Chondrocyte (in vitro differentiated cells): ENCODE results near the gene TOMM6. TPM values are rescaled to one million over a fixed set of nuclear protein-coding genes. Genes with fewer than 3 reads are reported as not detected.

Source experiments
- DNase-seq: peaks from one replicate; pipeline ENCODE4 v3.0.0; 2021; ENCODE audit warnings: mixed read lengths, low spot score
- H3K27ac Mint-ChIP-seq: one replicate; pipeline ENCODE4 v1.8.0; 2021; ENCODE audit warnings: mild to moderate bottlenecking, moderate library complexity, mixed read lengths; ENCODE audit not compliant: unreplicated experiment
- H3K27me3 Mint-ChIP-seq: 2 replicates; pipeline ENCODE4 v1.8.0; 2021; ENCODE audit warnings: low read depth, mixed read lengths
- H3K36me3 Mint-ChIP-seq: 2 replicates; pipeline ENCODE4 v1.8.0; 2021; ENCODE audit warnings: low read depth, mixed read lengths
- H3K4me1 Mint-ChIP-seq: 2 replicates; pipeline ENCODE4 v1.8.0; 2021; ENCODE audit warnings: low read depth, mild to moderate bottlenecking, mixed read lengths
- H3K4me3 Mint-ChIP-seq: one replicate; pipeline ENCODE4 v1.8.0; 2021; ENCODE audit warnings: mild to moderate bottlenecking, moderate library complexity, mixed read lengths; ENCODE audit not compliant: unreplicated experiment
- H3K9me3 Mint-ChIP-seq: 2 replicates; pipeline ENCODE4 v1.8.0; 2021; ENCODE audit warnings: low read depth, mixed read lengths
- long read RNA-seq: library from polyadenylated mRNA; stranded (forward); transcript quantifications from one replicate; pipeline ENCODE4 v2.0.0, GENCODE V29; 2021
- total RNA-seq: library from RNA; stranded (reverse); gene quantifications from 3 replicates; pipeline ENCODE4 v1.2.1, GENCODE V29; 2021
- TF ChIP-seq, protein P1 (sequence below): fragments of 200-600 bp; sonication (generic); IDR thresholded peaks from 2 replicates; pipeline ENCODE4 v1.5.0; 2021; ENCODE audit warnings: antibody characterized with exemption, mild to moderate bottlenecking, moderate library complexity

TOMM6 gene
- total RNA-seq, result 96.1 to 129 TPM (median 97.6 TPM) in 3 replicates
- long read RNA-seq, transcript TOMM6-202 (3 exons, 637 nt), result minor isoform, 14 of 37 reads
- long read RNA-seq, transcript TOMM6-201 (3 exons, 595 nt), result major isoform, 22 of 37 reads
- long read RNA-seq, partial matches to known transcripts, result 0 of 37 reads
- long read RNA-seq, other reads (novel, unspliced or antisense), result 1 of 37 reads

DNA sequence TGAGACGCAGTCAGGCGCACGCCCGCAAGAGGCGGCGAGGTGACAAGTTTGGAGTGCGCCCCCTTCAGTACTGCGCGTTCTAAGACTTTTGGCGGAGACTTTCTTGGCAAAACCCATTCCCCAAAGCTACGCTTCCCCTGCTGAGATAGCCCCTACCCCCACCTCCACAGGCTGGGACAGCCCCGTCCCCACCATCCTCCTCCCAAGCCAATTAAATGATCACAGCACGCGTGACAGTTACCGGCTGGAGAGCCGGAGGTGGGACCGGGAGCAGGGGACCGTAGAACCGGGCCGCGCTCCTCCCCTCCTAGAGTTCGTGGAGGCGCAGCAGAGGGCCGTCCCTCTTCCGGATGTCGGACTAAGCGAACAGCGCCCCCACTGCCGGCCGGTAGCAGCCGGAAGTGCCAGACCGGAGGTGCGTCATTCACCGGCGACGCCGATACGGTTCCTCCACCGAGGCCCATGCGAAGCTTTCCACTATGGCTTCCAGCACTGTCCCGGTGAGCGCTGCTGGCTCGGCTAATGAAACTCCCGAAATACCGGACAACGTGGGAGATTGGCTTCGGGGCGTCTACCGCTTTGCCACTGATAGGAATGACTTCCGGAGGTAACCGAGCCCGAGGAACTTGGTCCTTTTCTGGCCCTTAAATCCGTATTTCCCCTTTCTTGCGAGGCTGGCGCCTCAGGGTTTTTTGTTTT, at the start of gene TOMM6:
Gene TOMM6, plus strand, starts transcription at position 476 of the 699 bp plus-strand sequence. Its CDS starts 4 bp downstream, at position 480.
- TF ChIP-seq, protein P1, sequence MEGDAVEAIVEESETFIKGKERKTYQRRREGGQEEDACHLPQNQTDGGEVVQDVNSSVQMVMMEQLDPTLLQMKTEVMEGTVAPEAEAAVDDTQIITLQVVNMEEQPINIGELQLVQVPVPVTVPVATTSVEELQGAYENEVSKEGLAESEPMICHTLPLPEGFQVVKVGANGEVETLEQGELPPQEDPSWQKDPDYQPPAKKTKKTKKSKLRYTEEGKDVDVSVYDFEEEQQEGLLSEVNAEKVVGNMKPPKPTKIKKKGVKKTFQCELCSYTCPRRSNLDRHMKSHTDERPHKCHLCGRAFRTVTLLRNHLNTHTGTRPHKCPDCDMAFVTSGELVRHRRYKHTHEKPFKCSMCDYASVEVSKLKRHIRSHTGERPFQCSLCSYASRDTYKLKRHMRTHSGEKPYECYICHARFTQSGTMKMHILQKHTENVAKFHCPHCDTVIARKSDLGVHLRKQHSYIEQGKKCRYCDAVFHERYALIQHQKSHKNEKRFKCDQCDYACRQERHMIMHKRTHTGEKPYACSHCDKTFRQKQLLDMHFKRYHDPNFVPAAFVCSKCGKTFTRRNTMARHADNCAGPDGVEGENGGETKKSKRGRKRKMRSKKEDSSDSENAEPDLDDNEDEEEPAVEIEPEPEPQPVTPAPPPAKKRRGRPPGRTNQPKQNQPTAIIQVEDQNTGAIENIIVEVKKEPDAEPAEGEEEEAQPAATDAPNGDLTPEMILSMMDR, result peak; percentile 88
- peaks cover 20% of the 10 kb centered on the region for H3K4me1 Mint-ChIP-seq
- H3K4me3 Mint-ChIP-seq, result peak within 1 kb of the TSS; percentile 89
- DNase-seq, result peak; percentile 98
- H3K27me3 Mint-ChIP-seq, result no peaks in the 10 kb centered on the region
- H3K27ac Mint-ChIP-seq, result peak within 1 kb of the TSS; percentile 98
- no peaks in the 10 kb centered on the region for H3K9me3 Mint-ChIP-seq
- peaks cover 3% of the 10 kb centered on the region for H3K36me3 Mint-ChIP-seq

DNA sequence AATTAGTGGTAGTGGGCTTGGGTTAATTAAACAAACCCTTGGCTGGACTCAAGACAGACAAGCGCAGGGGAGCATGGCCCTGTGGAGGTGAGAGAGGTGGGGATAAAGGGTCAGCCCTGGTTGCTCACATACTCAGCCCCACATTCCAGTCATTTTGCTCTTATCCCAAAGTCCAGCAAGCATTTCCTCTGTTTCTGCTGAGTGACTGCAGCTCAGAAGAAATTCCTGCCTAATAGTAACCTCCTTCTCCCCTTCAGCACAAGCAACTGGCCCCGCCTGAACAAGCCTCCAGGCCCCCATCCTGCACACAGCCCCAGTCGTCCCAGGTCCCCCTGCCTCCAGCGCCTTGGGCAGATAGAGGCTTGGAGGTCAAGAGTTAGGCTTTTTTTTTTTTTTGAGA, 48.5 kb upstream of the TOMM6 start:
- H3K4me3 Mint-ChIP-seq, result no peak overlapping the region
- H3K4me1 Mint-ChIP-seq, result peaks cover 13% of the 10 kb centered on the region
- H3K27me3 Mint-ChIP-seq, result peaks cover 2% of the 10 kb centered on the region
- TF ChIP-seq, protein P1, result no peak
- peak overlapping the region; percentile 36 for H3K27ac Mint-ChIP-seq
- no peaks in the 10 kb centered on the region for H3K36me3 Mint-ChIP-seq
- no peaks in the 10 kb centered on the region for H3K9me3 Mint-ChIP-seq
- no peak for DNase-seq

DNA sequence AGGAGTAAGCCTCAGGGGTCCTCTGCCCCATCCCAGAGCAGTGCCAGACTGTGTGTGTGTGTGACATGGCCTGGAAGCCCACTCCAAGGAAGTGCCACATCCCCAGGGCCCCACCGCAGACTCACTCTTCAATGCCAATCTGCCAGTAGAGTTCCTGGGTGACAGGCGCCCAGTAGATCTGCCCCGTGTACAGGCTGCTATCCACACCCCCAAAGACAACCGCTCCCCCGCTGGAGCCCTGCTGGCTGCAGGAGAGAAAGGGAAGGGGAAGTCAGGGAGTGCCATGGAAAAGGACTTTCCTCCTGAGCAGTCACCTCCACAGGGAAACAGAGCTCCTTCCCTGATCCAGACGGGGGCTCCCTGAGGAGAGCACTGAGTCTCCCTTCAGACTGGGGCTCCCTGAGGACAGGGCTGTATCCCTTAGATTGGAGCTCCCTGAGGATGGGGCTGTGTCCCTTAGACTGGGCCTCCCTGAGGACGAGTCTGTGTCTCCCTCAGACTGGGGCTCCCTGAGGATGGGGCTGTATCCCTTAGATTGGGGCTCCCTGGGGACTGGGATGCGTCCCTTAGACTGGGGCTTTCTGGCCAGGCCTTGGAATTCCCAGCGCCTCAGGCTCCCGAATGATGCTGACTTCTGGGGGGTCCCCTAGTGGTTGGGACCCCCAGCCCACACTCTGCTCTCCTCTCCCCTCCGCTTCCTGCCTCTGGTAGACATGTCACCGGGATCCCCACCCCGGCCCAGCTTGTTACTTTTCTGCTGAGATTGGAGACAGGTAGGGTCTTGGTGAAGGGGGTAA, 46.9 kb upstream of the TOMM6 start:
- H3K9me3 Mint-ChIP-seq, result no peaks in the 10 kb centered on the region
- H3K27ac Mint-ChIP-seq, result no peak overlapping the region
- H3K36me3 Mint-ChIP-seq, result no peaks in the 10 kb centered on the region
- no peak overlapping the region for H3K4me3 Mint-ChIP-seq
- H3K4me1 Mint-ChIP-seq, result peaks cover 12% of the 10 kb centered on the region
- H3K27me3 Mint-ChIP-seq, result peaks cover 2% of the 10 kb centered on the region
- TF ChIP-seq, protein P1, result no peak
- no peak for DNase-seq

DNA sequence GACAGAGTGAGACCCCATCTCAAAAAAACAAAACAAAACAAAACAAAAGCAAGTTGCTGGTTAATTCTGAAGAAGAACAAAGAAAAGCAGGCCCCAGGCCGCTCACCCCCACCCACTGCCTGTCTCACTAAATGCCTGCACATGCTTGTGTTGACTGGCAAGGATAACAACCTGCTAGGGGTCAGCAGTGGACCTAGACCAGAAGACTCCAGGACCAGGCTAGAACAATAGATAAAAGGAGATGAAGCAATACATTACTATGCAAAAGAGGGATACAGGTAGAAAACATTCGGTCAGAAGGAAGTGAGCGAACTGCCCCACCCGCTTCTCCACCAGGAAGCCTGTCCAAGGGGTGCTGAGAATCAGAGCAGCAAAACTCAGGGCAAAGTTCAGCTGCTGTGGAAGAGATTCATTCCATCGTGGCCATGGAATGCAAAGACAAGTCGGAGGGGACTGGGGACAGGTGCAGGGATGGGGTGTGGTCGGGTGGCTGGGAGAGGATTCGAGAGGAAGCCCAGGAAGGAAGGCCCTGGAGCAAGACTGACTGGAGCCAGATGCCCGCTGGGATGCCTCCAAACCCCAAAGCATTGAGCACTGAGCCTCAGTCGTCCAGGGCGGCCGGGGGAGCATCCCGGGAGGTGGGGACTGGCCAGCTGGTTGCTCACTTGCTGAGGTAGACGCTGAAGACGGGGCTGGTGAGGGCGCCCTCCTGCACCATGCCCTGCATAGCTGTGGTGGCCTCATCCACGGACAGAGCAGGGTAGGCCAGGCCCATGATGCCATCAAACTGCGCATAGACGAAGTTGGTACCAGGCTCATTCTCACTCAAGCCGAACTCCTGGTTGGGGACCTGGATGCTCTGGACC, 45.6 kb upstream of the TOMM6 start:
- DNase-seq, result no peak
- Mint-ChIP-seq H3K27ac (no peak overlapping the region), H3K36me3 (no peaks in the 10 kb centered on the region), H3K27me3 (peaks cover 2% of the 10 kb centered on the region), H3K9me3 (no peaks in the 10 kb centered on the region), H3K4me3 (no peak overlapping the region), H3K4me1 (peaks cover 5% of the 10 kb centered on the region)
- TF ChIP-seq, protein P1, result no peak
